ENCODE data around the gene NUBP2. TPM values are rescaled to one million over a fixed set of nuclear protein-coding genes. Genes with fewer than 3 reads are reported as not detected.

Gene NUBP2
- total RNA-seq, 2 donors from 2014 or later: 29.4 to 34.4 TPM

DNA sequence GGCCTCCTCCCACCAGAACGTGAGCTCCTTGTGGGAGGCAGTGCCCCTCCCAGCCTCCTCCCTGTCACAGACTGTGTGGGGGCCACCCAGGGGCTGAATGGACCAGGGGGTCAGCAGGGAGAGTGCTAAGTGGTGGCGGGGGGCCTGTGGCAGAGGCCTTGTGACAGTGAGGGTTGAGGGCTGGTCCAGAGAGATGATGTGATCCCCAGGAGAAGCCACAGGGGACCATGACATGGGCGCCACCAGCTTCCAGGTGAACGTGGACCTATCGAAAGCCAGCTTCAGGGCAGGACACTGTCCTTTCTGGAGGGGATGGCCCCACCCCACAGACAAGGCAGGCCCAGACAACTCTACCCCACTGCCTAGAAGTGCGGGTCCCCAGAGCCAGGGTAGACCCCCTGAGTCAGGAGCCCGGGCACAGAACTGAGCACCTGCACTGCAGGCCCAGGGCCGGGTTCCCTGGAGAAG, 3.5 kb upstream of the NUBP2 start:
- ATAC-seq (no peak), DNase-seq (peak in 1 of 2 donors; percentile 21)
- intact Hi-C loops (cut with DNase I, micrococcal nuclease): no loop called here

- intact Hi-C loops (cut with DNase I, micrococcal nuclease): no loop called here
- ATAC-seq (no peak), DNase-seq (peak; percentile 21 to 24)
Measured at GRCh38 chr16:1779741-1780676, 2.8 kb upstream of the NUBP2 start.

DNA sequence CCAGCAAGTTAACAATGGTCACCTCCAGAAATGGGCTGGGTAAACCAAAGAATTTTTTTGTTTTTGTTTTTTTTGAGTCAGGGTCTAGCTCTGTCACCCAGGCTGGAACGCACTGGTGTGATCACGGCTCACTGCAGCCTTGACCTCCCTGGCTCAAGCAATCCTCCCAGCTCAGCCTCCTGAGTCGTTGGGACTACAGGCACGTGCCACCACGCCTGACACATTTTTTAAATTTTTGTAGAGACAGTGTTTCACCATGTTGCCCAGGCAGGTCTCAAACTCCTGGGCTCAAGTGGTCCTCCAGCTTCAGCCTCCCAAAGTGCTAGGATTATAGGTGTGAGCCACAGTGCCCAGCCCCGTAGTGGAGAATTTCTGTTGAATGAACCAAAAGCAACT, 2.1 kb upstream of the NUBP2 start:
- intact Hi-C loops (cut with DNase I, micrococcal nuclease): no loop called here
- DNase-seq: no peak
- ATAC-seq: no peak

DNA sequence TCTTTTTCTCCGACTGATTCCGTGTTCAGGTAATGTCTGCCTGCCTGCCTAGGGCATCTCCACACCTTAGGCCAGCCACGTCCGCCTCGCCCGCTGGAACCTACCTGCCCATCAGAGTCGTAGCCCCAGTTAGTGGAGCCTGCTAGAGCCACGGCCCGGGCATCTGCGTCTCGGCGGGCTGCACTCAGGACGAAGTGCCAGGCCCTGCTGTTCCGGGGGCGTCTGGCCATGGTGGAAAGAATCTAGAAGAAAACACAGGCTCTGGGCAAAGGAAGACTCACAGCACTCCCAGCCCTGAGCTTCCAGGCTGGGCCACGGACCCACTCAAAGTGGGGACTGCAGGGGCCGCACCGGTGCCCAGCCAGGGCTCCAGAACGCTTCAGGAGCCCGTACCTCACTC, 1.5 kb upstream of the NUBP2 start:
- intact Hi-C loops (cut with DNase I, micrococcal nuclease): no loop called here
- DNase-seq: peak; percentile 18 to 26

DNA sequence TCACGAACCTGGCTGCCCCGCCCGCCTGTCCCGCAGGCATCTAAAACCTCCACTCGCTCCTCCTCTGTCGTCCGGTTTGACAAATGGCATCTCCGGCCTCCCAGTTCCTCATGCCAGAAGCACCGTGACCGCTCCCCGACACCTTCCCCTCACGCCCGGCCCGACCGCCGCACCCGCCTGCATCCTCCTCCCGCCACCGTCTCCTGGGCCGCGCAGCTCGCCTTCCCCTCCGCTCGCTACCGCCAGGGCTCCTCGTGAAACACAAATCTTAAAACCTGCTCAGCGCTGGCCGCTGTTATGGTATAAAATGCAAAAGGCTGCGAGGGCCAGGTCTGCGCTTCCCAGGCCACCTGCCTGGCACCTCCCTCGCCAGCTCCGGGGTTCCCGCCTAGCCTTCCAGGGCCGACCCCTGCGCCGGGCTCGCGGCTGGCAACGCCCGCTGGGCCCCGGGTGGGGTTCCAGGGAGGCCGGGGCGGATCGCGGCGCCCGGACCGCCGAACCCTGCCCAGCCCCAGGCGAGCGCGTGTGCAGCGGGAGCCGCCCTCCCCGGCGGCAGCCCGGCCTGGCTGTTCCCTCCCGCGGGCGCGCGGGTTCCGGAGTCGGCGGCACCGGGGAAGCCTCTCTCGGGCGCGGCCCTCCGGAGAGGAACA, 877 bp upstream of the NUBP2 start:
- intact Hi-C loops (cut with DNase I, micrococcal nuclease): no loop called here
- peak; percentile 39 for ATAC-seq
- peak; percentile 38 to 53 for DNase-seq

More for the DNA sequence above, 1.5 kb upstream of the NUBP2 start:
- no peak for ATAC-seq

- intact Hi-C loops (cut with DNase I, micrococcal nuclease): no loop called here
- DNase-seq: peak in 1 of 2 donors; percentile 25
- no peak for ATAC-seq
Measured at GRCh38 chr16:1784977-1785845, 2.5 kb downstream of the NUBP2 start.

GRCh38 chr16:1785846-1786170, 3.0 kb downstream of the NUBP2 start:
- intact Hi-C loops (cut with DNase I, micrococcal nuclease): no loop called here
- ATAC-seq (no peak), DNase-seq (peak in 1 of 2 donors; percentile 26)

DNA sequence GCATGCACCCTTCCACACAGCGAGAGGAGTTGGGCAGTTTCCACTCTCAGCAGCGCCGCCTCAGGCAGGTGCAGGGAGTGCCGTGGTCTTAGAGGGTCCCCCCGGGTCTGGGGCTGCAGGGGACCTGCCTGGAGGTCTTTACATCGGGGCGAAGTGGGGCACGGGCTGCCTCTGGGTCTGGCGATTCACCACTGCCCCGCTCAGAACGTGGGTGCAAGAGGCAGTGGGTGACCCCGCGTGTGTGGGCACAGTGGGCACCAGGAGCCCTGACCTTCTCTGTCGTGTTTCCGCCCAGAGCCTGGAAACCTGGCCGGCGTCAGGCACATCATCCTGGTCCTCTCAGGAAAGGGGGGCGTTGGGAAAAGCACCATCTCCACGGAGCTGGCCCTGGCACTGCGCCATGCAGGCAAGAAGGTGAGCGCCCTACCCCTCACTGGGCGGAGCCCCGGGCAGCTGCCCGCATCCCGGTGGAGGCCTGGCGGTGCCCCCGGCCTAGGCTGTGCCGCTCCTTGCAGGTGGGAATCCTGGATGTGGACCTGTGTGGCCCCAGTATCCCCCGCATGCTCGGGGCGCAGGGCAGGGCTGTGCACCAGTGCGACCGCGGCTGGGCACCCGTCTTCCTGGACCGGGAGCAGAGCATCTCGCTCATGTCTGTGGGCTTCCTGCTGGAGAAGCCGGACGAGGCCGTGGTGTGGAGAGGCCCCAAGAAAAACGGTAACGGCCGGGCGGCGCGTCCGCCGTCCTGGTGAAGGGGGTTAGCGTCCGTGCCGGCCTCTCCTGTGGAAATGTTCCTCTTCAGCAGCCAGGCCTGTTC, 3.7 kb downstream of the NUBP2 start:
- intact Hi-C loops (cut with DNase I, micrococcal nuclease): no loop called here
- ATAC-seq (no peak), DNase-seq (no peak)

- DNase-seq (no peak), ATAC-seq (no peak)
- intact Hi-C loops (cut with DNase I, micrococcal nuclease): no loop called here
Measured at GRCh38 chr16:1787056-1787321, 4.2 kb downstream of the NUBP2 start.

DNA sequence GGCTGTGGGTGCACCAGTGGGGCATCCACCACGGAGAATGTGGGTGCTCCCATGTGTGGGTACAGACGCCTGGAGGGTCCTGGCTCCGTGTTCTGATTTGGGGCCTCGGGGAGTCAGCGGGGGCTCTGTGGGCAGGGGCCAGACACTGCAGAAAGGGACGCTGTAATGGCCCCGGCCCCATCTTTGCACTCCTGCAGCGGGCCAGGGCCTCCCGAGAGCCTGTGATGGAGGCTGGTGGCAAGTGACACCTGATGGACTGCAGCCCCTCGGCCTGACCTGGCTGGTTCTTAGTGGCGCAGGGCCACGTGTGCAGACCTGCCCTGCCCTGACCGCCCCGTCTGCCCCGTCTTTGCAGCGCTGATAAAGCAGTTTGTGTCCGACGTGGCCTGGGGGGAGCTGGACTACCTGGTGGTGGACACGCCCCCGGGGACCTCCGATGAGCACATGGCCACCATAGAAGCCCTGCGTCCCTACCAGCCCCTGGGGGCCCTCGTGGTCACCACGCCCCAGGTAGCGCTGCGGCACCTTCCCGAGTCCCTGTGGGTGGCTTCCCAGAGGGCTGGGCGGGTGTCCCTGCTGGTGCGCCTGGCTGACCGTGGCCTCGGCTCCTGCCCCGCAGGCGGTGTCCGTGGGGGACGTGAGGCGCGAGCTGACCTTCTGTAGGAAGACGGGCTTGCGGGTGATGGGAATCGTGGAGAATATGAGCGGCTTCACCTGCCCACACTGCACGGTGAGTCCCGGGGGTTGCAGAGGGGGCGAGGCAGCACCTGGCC, 4.7 kb downstream of the NUBP2 start:
- intact Hi-C loops (cut with DNase I, micrococcal nuclease): no loop called here
- peak in 1 of 2 donors; percentile 19 for DNase-seq
- ATAC-seq: no peak

GRCh38 chr16:1788095-1788707, 5.4 kb downstream of the NUBP2 start:
- ATAC-seq (no peak), DNase-seq (peak in 1 of 2 donors; percentile 20)
- intact Hi-C loops (cut with DNase I, micrococcal nuclease): no loop called here

DNA sequence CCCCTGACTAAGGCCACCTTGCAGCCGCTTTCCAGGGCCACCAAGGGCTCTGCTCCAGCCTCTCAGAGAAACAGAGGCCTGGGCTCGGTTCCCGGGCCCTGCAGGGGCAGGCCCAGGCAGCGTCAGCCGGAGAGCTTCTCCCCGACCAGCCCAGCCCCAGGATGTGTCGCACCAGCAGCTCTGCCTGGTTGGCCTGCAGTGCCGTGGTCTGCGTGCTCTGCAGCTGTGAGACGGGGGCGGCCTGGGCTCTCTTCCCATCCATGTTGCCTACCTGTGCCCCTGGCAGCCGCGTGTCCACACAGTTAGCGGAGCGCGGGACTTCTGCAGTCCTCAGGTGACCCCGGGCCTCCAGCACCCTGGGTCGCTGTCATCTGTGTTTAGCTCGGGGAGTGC, 5.9 kb downstream of the NUBP2 start:
- ATAC-seq: no peak
- no peak for DNase-seq
- intact Hi-C loops (cut with DNase I, micrococcal nuclease): no loop called here

GRCh38 chr16:1789643-1790045, 6.9 kb downstream of the NUBP2 start:
- DNase-seq: peak in 1 of 2 donors; percentile 22
- intact Hi-C loops (cut with DNase I, micrococcal nuclease): no loop called here
- ATAC-seq: peak; percentile 15

GRCh38 chr16:1790261-1790610, 7.5 kb downstream of the NUBP2 start:
- DNase-seq: peak in 1 of 2 donors; percentile 23
- intact Hi-C loops (cut with DNase I, micrococcal nuclease): no loop called here
- ATAC-seq: no peak

DNA sequence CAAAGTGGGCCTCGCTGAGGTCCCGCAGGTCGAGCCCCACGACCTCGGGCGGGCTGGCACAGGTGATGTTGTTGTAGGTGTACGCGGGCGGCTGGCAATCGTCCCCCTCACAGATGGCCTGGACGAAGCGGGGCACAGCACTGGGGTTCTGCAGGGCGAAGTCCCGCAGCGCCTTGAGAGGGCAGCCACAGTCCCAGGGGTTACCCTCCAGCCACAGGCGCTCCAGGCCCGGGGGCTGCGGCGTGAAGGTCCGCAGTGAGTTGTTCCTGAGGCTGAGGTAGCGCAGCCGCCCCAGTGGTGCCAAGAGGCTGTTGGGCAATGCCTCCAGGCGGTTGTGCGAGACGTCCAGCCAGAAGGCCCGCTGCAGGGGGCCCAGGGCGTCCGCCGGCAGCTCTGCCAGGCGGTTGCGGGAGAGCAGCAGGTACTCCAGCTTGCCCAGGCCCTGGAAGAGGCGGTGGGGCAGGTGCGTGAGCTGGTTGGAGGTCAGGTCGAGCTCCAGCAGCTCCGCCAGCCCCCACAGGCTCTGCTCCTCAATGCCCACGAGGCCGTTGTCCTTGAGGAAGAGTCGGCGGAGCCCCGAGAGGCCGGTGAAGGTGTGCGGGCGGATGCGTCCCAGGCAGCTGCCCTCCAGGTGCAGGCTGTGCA, 8.0 kb downstream of the NUBP2 start:
- intact Hi-C loops (cut with DNase I, micrococcal nuclease): no loop called here
- DNase-seq (no peak), ATAC-seq (no peak)

DNA sequence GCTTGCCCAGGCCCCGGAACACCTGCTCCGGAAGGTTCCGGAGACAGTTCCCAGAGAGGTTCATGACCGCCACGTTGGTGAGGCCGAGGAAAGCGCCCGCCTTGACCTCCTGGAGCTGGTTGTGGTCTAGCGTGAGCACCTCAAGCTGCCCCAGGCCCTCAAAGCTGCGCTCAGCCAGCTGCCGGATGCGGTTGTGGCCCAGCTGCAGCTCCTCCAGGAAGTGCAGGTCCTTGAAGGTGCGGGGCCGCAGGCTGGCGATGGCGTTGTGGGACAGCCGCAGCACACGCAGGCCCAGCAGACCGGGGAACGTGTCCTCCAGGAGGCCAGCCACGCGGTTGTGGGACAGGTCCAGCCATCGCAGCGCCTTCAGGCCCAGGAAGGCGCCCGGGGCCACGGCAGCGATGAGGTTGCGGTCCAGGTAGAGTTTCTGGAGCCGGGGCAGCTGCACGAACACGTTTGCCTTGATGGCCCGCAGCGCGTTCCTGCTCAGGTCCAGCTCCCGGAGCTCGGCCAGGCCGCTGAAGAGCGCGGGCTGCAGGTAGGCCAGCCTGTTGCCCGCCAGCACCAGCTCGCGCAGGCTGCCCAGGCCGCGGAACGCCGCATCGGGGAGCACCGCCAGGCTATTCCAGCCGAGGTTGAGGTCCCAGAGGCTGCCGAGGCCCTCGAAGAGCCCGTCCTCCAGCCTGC, 8.6 kb downstream of the NUBP2 start:
- DNase-seq: no peak
- no peak for ATAC-seq
- intact Hi-C loops (cut with DNase I, micrococcal nuclease): no loop called here
